Measurements from ENCODE around the gene ZBTB7C. TPM values are rescaled to one million over a fixed set of nuclear protein-coding genes. Genes with fewer than 3 reads are reported as not detected.

Gene ZBTB7C
- total RNA-seq, 3 donors from 2014 or later: 0.05 to 0.29 TPM; not detected in 1

DNA sequence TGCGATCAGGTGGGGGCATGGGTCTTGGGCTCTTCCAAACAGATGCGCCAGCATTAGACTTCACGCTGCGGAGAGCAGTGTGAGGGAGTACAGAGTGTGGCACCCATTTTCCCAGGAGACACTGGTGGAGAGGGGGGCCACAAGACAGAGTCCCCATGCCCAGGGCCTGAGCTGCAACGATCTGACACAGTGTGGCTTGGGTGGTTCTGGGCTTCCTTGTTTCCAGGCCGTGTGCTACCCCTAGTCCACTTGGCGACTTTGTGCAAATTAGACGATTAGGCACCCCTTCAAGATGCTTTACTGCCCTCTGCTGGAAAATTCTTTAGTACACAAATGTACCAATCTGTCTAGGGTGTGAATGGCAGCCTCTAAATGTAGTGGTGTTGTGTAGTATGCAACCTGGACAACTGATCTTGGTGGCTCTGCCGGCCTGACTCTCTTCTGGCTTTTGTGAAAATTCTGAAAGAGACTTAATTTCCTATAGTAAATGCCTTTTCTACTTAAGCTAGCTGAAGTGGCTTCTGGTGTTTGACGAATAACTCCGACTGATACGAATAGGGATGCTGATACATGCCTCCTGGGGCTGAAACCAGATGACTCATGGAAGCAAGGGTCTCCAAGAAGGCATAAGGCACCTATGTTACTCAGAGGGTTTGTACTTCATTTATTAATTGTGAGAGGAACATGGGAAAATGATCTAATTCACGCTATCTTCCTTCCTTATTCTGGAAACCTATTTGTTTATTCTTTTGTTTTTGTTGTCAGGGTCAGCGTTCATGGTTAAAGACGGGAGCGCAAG, 386.5 kb downstream of the ZBTB7C start:
- H3K4me1 Mint-ChIP-seq (ENCODE audit: low read depth): no peaks in the 10 kb centered on the region
- H3K27me3 Mint-ChIP-seq (ENCODE audit: low read depth): peaks cover 25% of the 10 kb centered on the region
- H3K9me3 Mint-ChIP-seq: no peaks in the 10 kb centered on the region
- no peak for DNase-seq
- H3K36me3 Mint-ChIP-seq (ENCODE audit: insufficient read depth): no peaks in the 10 kb centered on the region
- no peak overlapping the region for H3K4me3 Mint-ChIP-seq
- peak; percentile 50 for ATAC-seq

DNA sequence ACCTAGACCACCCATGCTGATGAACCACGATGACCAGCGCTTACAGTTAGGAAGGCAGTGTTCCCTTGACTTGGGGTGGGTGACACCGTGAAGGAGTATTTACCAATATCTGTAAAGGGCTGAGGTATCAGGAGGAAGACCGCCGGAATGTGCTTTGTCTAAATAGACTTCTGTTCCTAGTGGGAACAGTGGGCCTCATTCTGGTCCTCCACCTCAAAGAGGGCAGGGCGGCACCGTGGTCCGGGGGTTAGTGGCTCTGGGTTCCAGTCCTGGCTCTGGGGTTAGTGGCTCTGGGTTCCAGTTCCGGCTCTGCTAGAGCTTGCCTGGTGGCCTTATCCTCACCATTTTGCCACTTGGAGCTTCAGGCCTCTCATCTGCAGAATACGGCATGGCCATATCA, 387.2 kb downstream of the ZBTB7C start:
- no peaks in the 10 kb centered on the region for H3K4me1 Mint-ChIP-seq (ENCODE audit: low read depth)
- H3K27me3 Mint-ChIP-seq (ENCODE audit: low read depth): peaks cover 25% of the 10 kb centered on the region
- no peak overlapping the region for H3K4me3 Mint-ChIP-seq
- H3K36me3 Mint-ChIP-seq (ENCODE audit: insufficient read depth): no peaks in the 10 kb centered on the region
- DNase-seq (no peak), ATAC-seq (no peak)
- H3K9me3 Mint-ChIP-seq: no peaks in the 10 kb centered on the region

DNA sequence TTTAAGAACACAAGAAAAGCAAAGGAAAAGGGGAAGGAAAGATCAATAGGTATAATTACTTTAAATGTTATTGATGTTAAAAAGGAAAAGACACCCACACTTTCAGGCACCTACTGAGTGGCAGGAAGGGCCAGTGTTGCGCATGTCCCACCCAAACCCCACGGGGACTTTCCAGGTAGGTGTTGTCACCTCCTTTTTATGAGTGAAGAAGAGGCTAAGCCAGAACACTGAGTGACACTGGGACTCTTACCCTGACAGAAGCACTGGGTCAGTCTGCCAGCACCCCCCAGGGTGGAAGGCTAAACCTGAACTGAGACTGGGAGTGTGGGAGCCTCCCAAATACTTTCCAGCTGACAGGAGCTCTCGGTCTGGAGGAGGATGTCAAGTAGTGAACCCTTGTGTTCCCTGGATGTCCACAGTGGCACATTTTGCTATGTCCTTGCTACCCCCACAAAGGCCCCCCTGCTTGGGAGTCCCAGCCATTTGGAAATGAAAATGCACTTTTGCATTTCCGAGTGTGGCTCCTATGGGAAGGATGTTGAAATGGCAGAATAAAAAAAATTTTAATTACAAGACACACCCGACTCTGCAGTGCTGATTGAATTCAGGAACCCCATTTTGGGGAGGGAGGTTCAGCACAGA, 387.8 kb downstream of the ZBTB7C start:
- H3K4me3 Mint-ChIP-seq: no peak overlapping the region
- H3K27me3 Mint-ChIP-seq (ENCODE audit: low read depth): peaks cover 28% of the 10 kb centered on the region
- no peaks in the 10 kb centered on the region for H3K4me1 Mint-ChIP-seq (ENCODE audit: low read depth)
- no peaks in the 10 kb centered on the region for H3K9me3 Mint-ChIP-seq
- peak in 1 of 2 donors; percentile 35 for ATAC-seq
- no peak for DNase-seq
- H3K36me3 Mint-ChIP-seq (ENCODE audit: insufficient read depth): no peaks in the 10 kb centered on the region

DNA sequence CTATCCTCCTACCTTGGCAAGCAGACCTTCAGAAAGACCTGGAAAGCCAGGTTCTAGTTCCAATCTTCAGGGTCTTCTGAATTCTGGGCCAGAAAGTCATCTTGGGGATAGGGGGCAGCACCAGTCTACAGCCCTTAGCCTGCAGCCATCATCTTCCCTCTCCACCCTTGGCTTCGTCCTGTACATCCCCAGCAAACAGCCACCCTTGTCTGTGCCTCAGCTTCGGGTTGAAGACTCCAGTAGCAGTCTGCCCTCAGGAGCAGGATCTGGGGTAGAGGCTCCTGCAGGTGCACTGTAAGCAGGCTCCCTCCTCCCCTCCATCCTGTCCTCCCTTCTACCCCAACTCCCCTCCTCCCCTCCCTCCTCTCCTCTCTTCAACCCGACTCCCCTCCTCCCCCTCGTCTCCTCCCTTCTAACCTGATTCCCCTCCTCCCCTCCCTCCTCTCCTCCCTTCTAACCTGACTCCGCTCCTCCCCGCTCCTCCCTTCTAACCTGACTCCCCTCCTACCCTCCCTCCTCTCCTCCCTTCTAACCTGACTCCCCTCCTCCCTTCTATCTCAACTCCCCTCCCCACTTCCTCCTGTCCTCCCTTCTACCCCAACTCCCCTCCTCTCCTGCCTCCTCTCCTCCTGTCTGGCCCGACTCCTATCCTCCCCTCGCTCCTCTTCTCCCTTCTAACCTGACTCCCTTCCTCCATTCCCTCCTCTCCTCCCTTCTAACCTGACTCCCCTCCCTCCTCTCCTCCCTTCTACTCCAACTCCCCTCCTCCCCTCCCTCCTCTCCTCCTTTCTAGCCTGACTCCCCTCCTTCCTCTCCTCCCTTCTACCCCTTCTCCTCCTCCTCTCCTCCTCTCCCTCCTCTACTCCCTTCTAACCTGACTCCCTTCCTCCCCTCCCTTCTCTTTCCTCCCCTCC, 388.6 kb downstream of the ZBTB7C start:
- Mint-ChIP-seq H3K27me3 (ENCODE audit: low read depth) (peaks cover 28% of the 10 kb centered on the region), H3K9me3 (no peaks in the 10 kb centered on the region), H3K36me3 (ENCODE audit: insufficient read depth) (no peaks in the 10 kb centered on the region), H3K4me3 (no peak overlapping the region), H3K4me1 (ENCODE audit: low read depth) (no peaks in the 10 kb centered on the region)
- no peak for DNase-seq
- no peak for ATAC-seq

DNA sequence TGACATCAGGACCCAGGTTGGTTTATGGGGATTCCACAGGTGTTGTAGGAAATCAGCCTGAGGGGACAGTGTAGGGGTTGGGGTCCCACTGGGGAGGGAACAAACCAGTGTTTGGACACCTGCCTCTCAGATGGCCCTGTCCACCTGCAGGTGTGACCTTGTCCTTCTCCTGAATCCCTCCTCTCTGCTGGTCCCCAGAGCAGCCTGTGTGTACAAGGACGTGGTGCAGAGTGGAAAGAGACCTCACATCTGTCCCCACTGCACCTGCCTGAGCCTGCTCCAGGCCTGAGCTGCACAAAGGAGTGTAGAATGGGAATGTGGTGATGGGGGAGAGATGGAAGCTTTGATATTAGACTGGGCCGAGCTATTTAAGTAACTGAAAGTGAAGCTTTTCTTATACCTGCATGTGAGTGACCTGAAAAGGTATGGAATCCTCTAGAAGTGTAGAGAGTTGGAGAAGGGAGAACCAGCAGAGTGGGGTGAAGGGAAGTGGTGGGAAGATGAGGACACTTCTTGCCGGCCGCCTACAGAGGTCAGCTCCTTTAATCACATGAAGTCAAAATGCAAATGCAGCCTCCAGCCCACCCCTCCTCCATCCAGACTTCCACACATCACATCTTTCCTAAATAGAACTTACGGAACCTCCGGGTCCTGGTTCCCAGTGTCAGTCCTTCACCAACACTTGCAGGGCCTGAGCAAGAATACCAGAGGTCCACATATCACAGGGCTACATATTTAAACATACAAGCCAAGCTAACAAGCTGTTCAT, 389.4 kb downstream of the ZBTB7C start:
- peaks cover 25% of the 10 kb centered on the region for H3K27me3 Mint-ChIP-seq (ENCODE audit: low read depth)

DNA sequence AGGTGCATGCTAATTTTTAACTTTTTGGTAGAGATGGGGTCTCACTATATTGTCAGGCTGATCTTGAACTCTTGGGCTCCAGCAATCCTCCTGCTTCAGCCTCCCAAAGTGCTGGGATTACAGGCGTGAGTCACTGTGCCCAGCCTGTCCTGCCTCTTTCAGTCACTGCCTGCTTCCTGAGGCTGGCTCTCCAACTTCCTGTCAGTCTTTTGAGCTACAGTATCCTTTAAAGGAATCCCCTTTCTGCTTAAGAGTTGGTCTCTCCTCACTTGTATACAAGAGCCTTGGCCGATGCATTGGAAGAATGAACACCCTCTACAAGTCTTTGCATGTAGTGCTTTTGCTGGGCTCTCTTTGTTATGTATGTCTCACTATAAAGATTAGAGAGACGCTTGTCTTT, 390.3 kb downstream of the ZBTB7C start:
- Mint-ChIP-seq H3K4me1 (ENCODE audit: low read depth) (no peaks in the 10 kb centered on the region), H3K27me3 (ENCODE audit: low read depth) (peaks cover 27% of the 10 kb centered on the region), H3K9me3 (peaks cover 6% of the 10 kb centered on the region), H3K4me3 (no peak overlapping the region), H3K36me3 (ENCODE audit: insufficient read depth) (no peaks in the 10 kb centered on the region)
- no peak for ATAC-seq
- DNase-seq: no peak

More for the DNA sequence above, 389.4 kb downstream of the ZBTB7C start:
- ATAC-seq (no peak), DNase-seq (no peak)
- peaks cover 3% of the 10 kb centered on the region for H3K9me3 Mint-ChIP-seq
- H3K36me3 Mint-ChIP-seq (ENCODE audit: insufficient read depth): no peaks in the 10 kb centered on the region
- H3K4me3 Mint-ChIP-seq: no peak overlapping the region
- no peaks in the 10 kb centered on the region for H3K4me1 Mint-ChIP-seq (ENCODE audit: low read depth)

DNA sequence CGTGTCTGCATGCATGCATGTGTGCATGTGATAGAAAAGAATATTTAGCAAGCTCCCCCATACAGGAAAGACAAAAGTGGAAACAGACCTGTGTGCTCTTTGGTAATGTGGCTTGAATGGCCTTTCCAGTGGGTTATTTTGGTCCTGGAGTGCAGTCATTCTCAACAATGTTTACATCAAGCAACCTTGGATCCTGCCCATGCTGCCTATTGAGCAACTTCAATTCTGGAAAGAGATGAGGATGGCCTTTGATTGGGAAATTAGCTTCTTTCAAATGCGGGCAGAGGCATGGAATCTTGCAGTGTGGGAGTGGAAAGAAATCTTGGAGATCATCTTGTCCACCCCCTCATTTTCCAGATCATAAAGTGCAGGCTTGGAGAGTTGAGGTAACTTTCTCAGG, 391.5 kb downstream of the ZBTB7C start:
- ATAC-seq (no peak), DNase-seq (no peak)
- H3K4me1 Mint-ChIP-seq (ENCODE audit: low read depth): no peaks in the 10 kb centered on the region
- H3K36me3 Mint-ChIP-seq (ENCODE audit: insufficient read depth): no peaks in the 10 kb centered on the region
- H3K27me3 Mint-ChIP-seq (ENCODE audit: low read depth): peaks cover 21% of the 10 kb centered on the region
- H3K9me3 Mint-ChIP-seq: peaks cover 6% of the 10 kb centered on the region
- H3K4me3 Mint-ChIP-seq: no peak overlapping the region

DNA sequence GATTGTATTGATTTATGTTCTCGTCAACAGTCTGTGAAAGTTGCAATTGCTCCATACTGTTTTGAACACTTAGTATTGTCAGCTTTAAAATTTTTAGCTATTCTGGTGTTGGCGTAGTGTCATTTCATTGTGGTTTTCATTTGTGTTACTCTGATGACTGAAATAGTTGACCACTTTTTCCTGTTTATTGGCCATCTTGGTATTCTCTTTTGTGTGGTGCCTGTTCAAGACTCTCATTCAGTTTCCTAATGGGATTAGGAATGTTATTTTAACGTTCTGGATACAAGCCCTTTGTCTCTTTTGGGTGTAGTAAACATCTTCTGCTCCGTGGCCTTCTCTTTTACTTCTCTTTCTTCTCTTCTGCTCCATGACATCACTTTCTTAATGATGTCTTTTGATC, 396.0 kb downstream of the ZBTB7C start:
- Mint-ChIP-seq H3K4me1 (ENCODE audit: low read depth) (peaks cover 5% of the 10 kb centered on the region), H3K27me3 (ENCODE audit: low read depth) (peaks cover 30% of the 10 kb centered on the region), H3K36me3 (ENCODE audit: insufficient read depth) (no peaks in the 10 kb centered on the region), H3K4me3 (no peak overlapping the region), H3K9me3 (peaks cover 6% of the 10 kb centered on the region)
- no peak for ATAC-seq
- no peak for DNase-seq

DNA sequence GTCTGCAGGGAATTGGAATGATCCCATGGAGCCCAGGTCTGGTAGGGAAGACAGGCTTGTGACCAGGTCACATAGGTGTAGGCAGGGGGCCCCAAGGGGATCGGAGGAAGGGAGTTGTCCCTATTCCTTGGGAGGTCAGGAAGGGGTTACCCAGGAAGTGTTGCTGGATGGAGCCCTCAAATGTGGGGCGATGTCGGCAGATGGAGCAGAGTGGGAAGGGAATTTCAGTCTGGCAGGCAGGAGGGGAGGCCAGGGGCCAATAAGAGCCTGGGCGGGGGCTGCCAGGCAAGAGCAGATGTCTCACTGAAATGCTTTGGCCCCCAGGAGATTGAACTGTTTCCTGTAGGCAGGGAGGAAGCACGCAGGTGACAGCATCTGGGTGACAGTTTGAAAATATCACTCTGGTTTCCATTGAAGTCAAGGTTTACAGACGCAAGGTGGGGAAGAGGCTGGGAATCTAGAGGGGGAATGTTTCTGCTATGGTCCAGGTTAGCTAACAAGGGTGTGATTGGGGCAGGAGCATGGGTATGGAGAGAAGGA, 397.2 kb downstream of the ZBTB7C start:
- no peak for ATAC-seq
- peaks cover 33% of the 10 kb centered on the region for H3K27me3 Mint-ChIP-seq (ENCODE audit: low read depth)
- H3K9me3 Mint-ChIP-seq: peaks cover 6% of the 10 kb centered on the region
- H3K4me1 Mint-ChIP-seq (ENCODE audit: low read depth): peaks cover 5% of the 10 kb centered on the region
- DNase-seq: no peak
- no peaks in the 10 kb centered on the region for H3K36me3 Mint-ChIP-seq (ENCODE audit: insufficient read depth)
- H3K4me3 Mint-ChIP-seq: no peak overlapping the region

DNA sequence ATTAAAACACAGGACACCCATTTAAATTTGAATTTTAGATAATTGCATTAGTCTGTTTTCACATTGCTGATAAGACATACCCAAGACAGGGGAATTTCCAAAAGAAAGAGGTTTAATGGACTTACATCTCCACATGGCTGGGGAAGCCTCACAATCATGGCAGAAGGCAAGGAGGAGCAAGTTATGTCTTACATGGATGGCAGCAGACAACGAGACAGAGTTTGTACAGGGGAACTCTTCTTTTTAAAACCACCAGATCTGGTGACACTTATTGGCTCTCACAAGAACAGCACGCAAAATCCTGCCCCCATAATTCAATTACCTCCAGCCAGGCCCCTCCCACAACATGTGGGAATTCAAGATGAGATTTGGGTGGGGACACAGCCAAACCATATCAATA, 398.9 kb downstream of the ZBTB7C start:
- ATAC-seq (no peak), DNase-seq (no peak)
- Mint-ChIP-seq H3K9me3 (peaks cover 6% of the 10 kb centered on the region), H3K4me3 (no peak overlapping the region), H3K36me3 (ENCODE audit: insufficient read depth) (no peaks in the 10 kb centered on the region), H3K4me1 (ENCODE audit: low read depth) (peaks cover 5% of the 10 kb centered on the region), H3K27me3 (ENCODE audit: low read depth) (peaks cover 38% of the 10 kb centered on the region)

DNA sequence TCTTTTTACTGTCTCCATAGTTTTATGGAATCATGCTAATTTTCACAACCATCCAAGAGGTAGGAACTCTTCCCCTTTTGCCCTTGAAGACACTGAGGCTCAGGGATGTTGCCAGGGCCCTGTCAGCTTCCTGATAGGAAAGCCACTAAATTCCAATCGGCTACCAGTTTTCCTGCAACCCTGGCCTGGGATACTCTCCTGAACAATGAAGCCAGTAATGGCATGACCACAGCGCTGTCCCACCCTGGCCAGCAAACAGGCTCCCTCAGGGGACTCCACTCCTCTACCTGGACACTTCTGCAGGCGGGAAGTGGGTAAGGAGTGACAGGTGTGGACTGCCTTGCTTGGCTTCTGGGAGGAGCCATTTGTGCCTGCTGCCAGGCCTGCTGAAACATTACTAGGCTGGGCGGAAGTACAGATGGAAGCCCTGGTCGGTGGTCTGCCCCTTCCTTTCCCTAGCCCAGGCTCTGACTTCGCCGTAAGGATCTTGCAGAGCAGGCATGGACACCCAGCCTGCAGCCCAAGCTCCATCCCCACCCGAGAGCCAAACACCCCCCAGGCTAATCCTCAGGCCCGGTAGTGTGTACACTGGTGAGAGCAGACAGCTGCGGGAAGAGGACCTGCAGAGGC, 400.0 kb downstream of the ZBTB7C start:
- Mint-ChIP-seq H3K27me3 (ENCODE audit: low read depth) (peaks cover 31% of the 10 kb centered on the region), H3K4me3 (peak overlapping the region; percentile 71), H3K9me3 (no peaks in the 10 kb centered on the region), H3K36me3 (ENCODE audit: insufficient read depth) (no peaks in the 10 kb centered on the region), H3K4me1 (ENCODE audit: low read depth) (peaks cover 5% of the 10 kb centered on the region)
- no peak for ATAC-seq
- DNase-seq: no peak

DNA sequence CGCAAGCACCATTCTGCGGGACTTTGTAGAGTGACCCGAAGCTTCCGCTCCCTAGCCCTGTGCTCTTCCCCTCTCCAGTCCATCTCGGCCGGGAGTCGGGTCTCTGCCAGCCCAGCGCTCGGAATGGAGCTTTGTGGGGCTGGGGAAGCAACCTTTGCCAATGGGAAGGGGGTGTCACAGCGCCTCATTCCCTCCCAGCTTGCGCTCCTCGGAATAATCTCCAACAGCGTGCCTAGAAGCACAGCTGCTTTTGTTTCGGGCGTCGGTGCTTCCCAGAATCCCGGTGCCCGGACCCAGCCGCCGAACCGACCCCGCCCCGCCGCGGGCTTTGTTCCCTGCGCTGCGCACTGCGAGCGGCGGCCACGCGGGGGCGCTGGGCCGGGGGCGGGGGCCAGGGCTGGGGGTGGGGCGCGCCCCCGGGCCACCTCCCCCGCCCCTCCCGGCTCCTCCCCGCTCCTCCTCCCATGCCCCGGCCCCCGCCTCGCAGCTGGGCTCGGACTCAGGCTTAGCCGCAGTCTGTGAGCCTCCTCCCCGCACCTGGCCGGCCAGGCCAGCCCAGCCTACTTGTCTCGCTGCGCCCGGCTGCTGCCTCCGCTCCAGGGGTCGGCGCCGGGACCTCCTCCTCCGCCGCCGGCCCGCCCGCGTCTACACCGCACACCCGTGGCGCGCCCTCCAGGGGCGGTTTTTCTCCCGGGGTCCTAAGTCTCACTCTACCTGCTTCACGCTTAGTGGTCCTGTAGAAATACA, 401.1 kb downstream of the ZBTB7C start:
- Mint-ChIP-seq H3K36me3 (ENCODE audit: insufficient read depth) (no peaks in the 10 kb centered on the region), H3K4me1 (ENCODE audit: low read depth) (peaks cover 5% of the 10 kb centered on the region), H3K9me3 (no peaks in the 10 kb centered on the region), H3K4me3 (peak overlapping the region; percentile 71), H3K27me3 (ENCODE audit: low read depth) (peaks cover 31% of the 10 kb centered on the region)
- peak; percentile 43 for DNase-seq
- ATAC-seq: peak; percentile 77 to 87

DNA sequence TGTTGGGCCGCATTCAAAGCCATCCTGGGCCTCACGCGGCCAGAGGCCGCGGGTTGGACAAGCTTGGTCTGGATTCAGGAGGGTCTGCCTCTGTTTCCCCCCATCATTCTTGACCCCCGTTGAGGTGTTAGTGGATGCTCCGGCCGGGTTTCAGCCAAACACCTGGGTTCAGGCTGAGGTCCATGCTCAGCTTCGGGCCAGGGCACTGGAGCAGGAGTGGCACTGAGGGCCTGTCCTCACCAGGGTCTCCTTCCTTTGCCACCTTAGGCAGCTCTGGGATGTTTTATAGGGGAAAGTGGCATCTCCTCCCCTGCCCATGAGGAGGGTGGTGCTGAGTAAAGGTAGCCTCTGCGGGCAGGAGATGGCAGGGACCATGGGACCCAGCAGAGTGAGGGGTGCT, 401.8 kb downstream of the ZBTB7C start:
- peaks cover 5% of the 10 kb centered on the region for H3K4me1 Mint-ChIP-seq (ENCODE audit: low read depth)
- ATAC-seq: no peak
- no peak for DNase-seq
- no peak overlapping the region for H3K4me3 Mint-ChIP-seq
- no peaks in the 10 kb centered on the region for H3K36me3 Mint-ChIP-seq (ENCODE audit: insufficient read depth)
- no peaks in the 10 kb centered on the region for H3K9me3 Mint-ChIP-seq
- H3K27me3 Mint-ChIP-seq (ENCODE audit: low read depth): peaks cover 31% of the 10 kb centered on the region
